SK-N-SH (cell line): ENCODE results near the gene PIGC. TPM values are rescaled to one million over a fixed set of nuclear protein-coding genes. Genes with fewer than 3 reads are reported as not detected.

ENCODE experiments used
- CTCF ChIA-PET: fragments of 300-600, 350-600 bp; formaldehyde crosslinking; extraction: SDS; loops from one replicate; lab custom pipeline; 2021; lab: Yijun Ruan, JAX
- POLR2A ChIA-PET: fragments of 350-600 bp; sonication (Branson Sonifier 250); formaldehyde crosslinking; extraction: SDS; loops from one replicate; lab custom pipeline; 2020; ENCODE audit warnings: antibody characterized with exemption, inconsistent platforms; lab: Yijun Ruan, JAX
- DNase-seq: peaks from one replicate; pipeline ENCODE4 v3.0.0; 2012
- H2AFZ ChIP-seq: fragments of 200-600 bp; sonication (generic); 2 replicates; pipeline ENCODE4 v1.8.1; 2016; ENCODE audit warnings: antibody characterized with exemption, mild to moderate bottlenecking, low read depth
- H3F3A ChIP-seq: fragments of 200-600 bp; sonication (generic); replicated peaks from 2 replicates; pipeline ENCODE3; 2016; ENCODE audit warnings: antibody characterized with exemption, mild to moderate bottlenecking; ENCODE audit not compliant: insufficient read depth
- H3K27ac ChIP-seq, 2 experiments: fragments of 200-500 bp in 1 of 2; fragments of 200-600 bp in 1 of 2; sonication (Bioruptor generic) in 1 of 2; sonication (generic), shearing (Covaris generic) in 1 of 2; 2 replicates each; pipeline versions ENCODE4 v1.5.1 to v1.6.1; 2014 to 2016; ENCODE audit warnings: low read depth in 2 of 2, inconsistent platforms in 1 of 2, low read length in 1 of 2, mild to moderate bottlenecking in 1 of 2, mixed read lengths in 1 of 2
- H3K27me3 ChIP-seq: fragments of 200-600 bp; sonication (generic), shearing (Covaris generic); 2 replicates; pipeline ENCODE4 v1.6.1; 2016; ENCODE audit warnings: mixed run types; ENCODE audit not compliant: insufficient read depth
- H3K36me3 ChIP-seq, 2 experiments: fragments of 200-500 bp in 1 of 2; fragments of 200-600 bp in 1 of 2; sonication (Bioruptor generic) in 1 of 2; sonication (generic) in 1 of 2; replicated peaks in 1 of 2; 2 replicates each; pipeline versions ENCODE3 to v1.5.1; 2014 to 2016; ENCODE audit warnings: low read length in 1 of 2, mild to moderate bottlenecking in 1 of 2; ENCODE audit not compliant: insufficient read depth in 2 of 2, control insufficient read depth in 1 of 2
- H3K4me1 ChIP-seq, 2 experiments: fragments of 200-500 bp in 1 of 2; fragments of 200-600 bp in 1 of 2; sonication (Bioruptor generic) in 1 of 2; sonication (generic), shearing (Covaris generic) in 1 of 2; 2 replicates each; pipeline versions ENCODE4 v1.5.1 to v1.6.1; 2014 to 2016; ENCODE audit warnings: low read depth in 1 of 2, low read length in 1 of 2, mixed run types in 1 of 2; ENCODE audit not compliant: insufficient read depth in 2 of 2, control insufficient read depth in 1 of 2
- H3K4me2 ChIP-seq: fragments of 200-600 bp; sonication (generic), shearing (Covaris generic); 2 replicates; pipeline ENCODE4 v1.6.1; 2017; ENCODE audit warnings: mixed run types
- H3K4me3 ChIP-seq, 2 experiments: fragments of 200-500 bp in 1 of 2; fragments of 200-600 bp in 1 of 2; sonication (Bioruptor generic) in 1 of 2; sonication (generic), shearing (Covaris generic) in 1 of 2; 2 replicates each; pipeline versions ENCODE4 v1.5.1 to v1.8.1; 2014 to 2016; ENCODE audit warnings: low read depth in 2 of 2, inconsistent platforms in 1 of 2, low read length in 1 of 2, mild to moderate bottlenecking in 1 of 2, mixed read lengths in 1 of 2, moderate library complexity in 1 of 2
- H3K79me2 ChIP-seq: fragments of 200-600 bp; sonication (generic); 2 replicates; pipeline ENCODE4 v1.8.1; 2017; ENCODE audit warnings: mild to moderate bottlenecking; ENCODE audit not compliant: insufficient read depth
- H3K9ac ChIP-seq: fragments of 200-600 bp; sonication (generic); 2 replicates; pipeline ENCODE4 v1.6.1; 2017; ENCODE audit warnings: mixed run types
- H3K9me2 ChIP-seq: fragments of 200-600 bp; sonication (generic); 2 replicates; pipeline ENCODE4 v1.6.1; 2017; ENCODE audit warnings: mixed run types
- H3K9me3 ChIP-seq: fragments of 200-600 bp; sonication (generic); 2 replicates; pipeline ENCODE4 v1.6.1; 2017; ENCODE audit warnings: mixed run types, mild to moderate bottlenecking, moderate library complexity
- H4K20me1 ChIP-seq: fragments of 200-600 bp; sonication (generic); 2 replicates; pipeline ENCODE4 v1.6.1; 2017; ENCODE audit warnings: mild to moderate bottlenecking, mixed run types; ENCODE audit not compliant: insufficient read depth
- EP300 ChIP-seq, 2 experiments: IDR thresholded peaks; 2 replicates each; pipeline versions ENCODE4 v1.4.0 to v1.6.1; 2012; ENCODE audit warnings: borderline replicate concordance in 1 of 2, low read depth in 1 of 2, low read length in 1 of 2
- EZH2phosphoT487 ChIP-seq: fragments of 200-600 bp; sonication (generic); IDR thresholded peaks from 2 replicates; pipeline ENCODE4 v1.6.1; 2017; ENCODE audit warnings: low read depth, mixed run types, mild to moderate bottlenecking, antibody characterized with exemption, moderate library complexity, borderline replicate concordance
- FOXJ3 ChIP-seq: sonication (generic); formaldehyde crosslinking; IDR thresholded peaks from 2 replicates; pipeline ENCODE4 v1.5.1; 2020; ENCODE audit warnings: mild to moderate bottlenecking, missing genetic modification reagents
- FOXM1 ChIP-seq: IDR thresholded peaks from 2 replicates; pipeline ENCODE4 v1.4.0; 2012; ENCODE audit warnings: low read depth, mild to moderate bottlenecking
- GATA2 ChIP-seq: sonication (generic); formaldehyde crosslinking; IDR thresholded peaks from 2 replicates; pipeline ENCODE4 v1.5.0; 2020; ENCODE audit warnings: mild to moderate bottlenecking, missing genetic modification reagents
- JUND ChIP-seq: IDR thresholded peaks from 2 replicates; pipeline ENCODE4 v1.4.0; 2012
- NFIC ChIP-seq: IDR thresholded peaks from 2 replicates; pipeline ENCODE4 v1.4.0; 2012; ENCODE audit warnings: borderline replicate concordance
- NRF1 ChIP-seq: IDR thresholded peaks from 2 replicates; pipeline ENCODE4 v1.6.1; 2012; ENCODE audit warnings: low read depth, mild to moderate bottlenecking, low read length
- POLR2AphosphoS5 ChIP-seq: IDR thresholded peaks from 2 replicates; pipeline ENCODE4 v1.6.1; 2012; ENCODE audit warnings: low read depth, low read length
- RFX5 ChIP-seq: IDR thresholded peaks from 2 replicates; pipeline ENCODE4 v1.6.1; 2012; ENCODE audit warnings: mild to moderate bottlenecking, improper control_type of control experiment, low read length
- SIN3A ChIP-seq: IDR thresholded peaks from 2 replicates; pipeline ENCODE4 v1.6.1; 2012; ENCODE audit warnings: low read depth, mild to moderate bottlenecking, low read length, moderate library complexity, borderline replicate concordance
- SMC3 ChIP-seq: IDR thresholded peaks from 2 replicates; pipeline ENCODE4 v1.6.1; 2012; ENCODE audit warnings: low read depth, low read length, improper control_type of control experiment
- TCF12 ChIP-seq: IDR thresholded peaks from 2 replicates; pipeline ENCODE4 v1.4.0; 2012
- TEAD4 ChIP-seq: IDR thresholded peaks from 2 replicates; pipeline ENCODE4 v1.4.0; 2012; ENCODE audit warnings: mild to moderate bottlenecking, borderline replicate concordance; ENCODE audit not compliant: insufficient read depth
- YY1 ChIP-seq: IDR thresholded peaks from 2 replicates; pipeline ENCODE4 v1.4.0; 2012; ENCODE audit warnings: low read depth, mild to moderate bottlenecking
- WGBS: methylation state at CpG from one replicate; pipeline ENCODE4 v1.1.6; 2017; ENCODE audit warnings: low lambda C conversion rate; 5-methylcytosine and 5-hydroxymethylcytosine counted together
- polyA plus RNA-seq, 3 experiments: library from polyadenylated mRNA; depleted of rRNA; stranded (reverse); fragments of >200 nt; gene quantifications; 2 replicates each; pipeline ENCODE4 v1.2.3, GENCODE V29; 2012
- TF ChIP-seq, protein P1 (sequence below): IDR thresholded peaks from 2 replicates; pipeline ENCODE4; 2012
- TF ChIP-seq, protein P2 (sequence below): IDR thresholded peaks from 2 replicates; pipeline ENCODE4 v1.4.0; 2012; ENCODE audit warnings: low read depth, borderline replicate concordance
- TF ChIP-seq, protein P3 (sequence below): fragments of 150-350 bp; IDR thresholded peaks from 2 replicates; pipeline ENCODE4 v1.6.1; 2017; ENCODE audit warnings: antibody characterized with exemption, low read length, low read depth, borderline replicate concordance

Gene PIGC
- polyA plus RNA-seq, 1 of the 3 experiments (the other 2 are of a cell fraction): 20.6 TPM

DNA sequence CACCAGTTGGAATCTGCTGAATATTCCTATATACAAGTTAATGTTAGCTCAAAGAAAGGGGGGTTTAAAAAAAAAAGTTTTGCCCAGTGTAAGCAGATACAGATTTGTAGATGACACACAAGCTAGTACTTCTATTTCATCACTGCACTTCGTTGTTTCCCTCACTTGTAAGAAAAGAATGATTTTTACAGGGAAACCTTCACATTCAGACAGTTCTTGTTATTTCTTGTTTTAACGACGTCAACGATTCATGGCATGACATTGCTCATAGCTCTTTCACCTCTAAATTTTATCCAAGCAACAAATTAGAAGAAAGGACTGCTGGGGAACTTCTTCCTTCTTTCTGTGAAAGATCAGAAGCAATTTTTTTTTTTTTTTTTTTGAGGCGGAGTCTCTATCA is 49.1 kb downstream of the PIGC start:
- no peaks in the 10 kb centered on the region; the same call in 1 of the 2 replicates for H3K79me2 ChIP-seq
- H3K36me3 ChIP-seq: peaks cover 0 to 5% of the 10 kb centered on the region in 2 experiments
- no peaks in the 10 kb centered on the region for H3K9me3 ChIP-seq
- POLR2A ChIA-PET: no interaction called here
- no peak for TF ChIP-seq TEAD4
- TF ChIP-seq FOXJ3 (CRISPR knock-in tag): no peak
- TF ChIP-seq JUND: no peak
- TF ChIP-seq GATA2: no peak
- no peak for TF ChIP-seq SIN3A
- TF ChIP-seq, protein P1, sequence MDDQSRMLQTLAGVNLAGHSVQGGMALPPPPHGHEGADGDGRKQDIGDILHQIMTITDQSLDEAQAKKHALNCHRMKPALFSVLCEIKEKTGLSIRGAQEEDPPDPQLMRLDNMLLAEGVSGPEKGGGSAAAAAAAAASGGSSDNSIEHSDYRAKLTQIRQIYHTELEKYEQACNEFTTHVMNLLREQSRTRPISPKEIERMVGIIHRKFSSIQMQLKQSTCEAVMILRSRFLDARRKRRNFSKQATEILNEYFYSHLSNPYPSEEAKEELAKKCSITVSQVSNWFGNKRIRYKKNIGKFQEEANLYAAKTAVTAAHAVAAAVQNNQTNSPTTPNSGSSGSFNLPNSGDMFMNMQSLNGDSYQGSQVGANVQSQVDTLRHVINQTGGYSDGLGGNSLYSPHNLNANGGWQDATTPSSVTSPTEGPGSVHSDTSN: no peak
- TF ChIP-seq SMC3: no peak
- TF ChIP-seq, protein P2, sequence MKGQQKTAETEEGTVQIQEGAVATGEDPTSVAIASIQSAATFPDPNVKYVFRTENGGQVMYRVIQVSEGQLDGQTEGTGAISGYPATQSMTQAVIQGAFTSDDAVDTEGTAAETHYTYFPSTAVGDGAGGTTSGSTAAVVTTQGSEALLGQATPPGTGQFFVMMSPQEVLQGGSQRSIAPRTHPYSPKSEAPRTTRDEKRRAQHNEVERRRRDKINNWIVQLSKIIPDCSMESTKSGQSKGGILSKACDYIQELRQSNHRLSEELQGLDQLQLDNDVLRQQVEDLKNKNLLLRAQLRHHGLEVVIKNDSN: no peak
- no peak for TF ChIP-seq POLR2AphosphoS5
- no peak for TF ChIP-seq EP300 (IDR thresholded peaks at IDR 0.05; ENCODE audit: borderline replicate concordance in 1 of 2, low read depth in 1 of 2, low read length in 1 of 2)
- TF ChIP-seq, protein P3, sequence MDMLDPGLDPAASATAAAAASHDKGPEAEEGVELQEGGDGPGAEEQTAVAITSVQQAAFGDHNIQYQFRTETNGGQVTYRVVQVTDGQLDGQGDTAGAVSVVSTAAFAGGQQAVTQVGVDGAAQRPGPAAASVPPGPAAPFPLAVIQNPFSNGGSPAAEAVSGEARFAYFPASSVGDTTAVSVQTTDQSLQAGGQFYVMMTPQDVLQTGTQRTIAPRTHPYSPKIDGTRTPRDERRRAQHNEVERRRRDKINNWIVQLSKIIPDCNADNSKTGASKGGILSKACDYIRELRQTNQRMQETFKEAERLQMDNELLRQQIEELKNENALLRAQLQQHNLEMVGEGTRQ: no peak
- TF ChIP-seq TCF12: no peak
- no peak for TF ChIP-seq YY1
- peaks cover 28 to 29% of the 10 kb centered on the region in 2 experiments for H3K4me1 ChIP-seq
- H2AFZ ChIP-seq: no peak overlapping the region
- H3K27ac ChIP-seq: no peak overlapping the region; a peak in 1 of 4 replicates
- H3K4me2 ChIP-seq: no peak overlapping the region
- no peak overlapping the region for H3K9ac ChIP-seq
- H3F3A ChIP-seq: peaks cover 19% of the 10 kb centered on the region
- no peaks in the 10 kb centered on the region for H3K27me3 ChIP-seq
- H4K20me1 ChIP-seq: no peaks in the 10 kb centered on the region
- no peak for DNase-seq
- WGBS: 95% methylated on average over 5 of the region's 5 CpGs
- no peak overlapping the region for H3K4me3 ChIP-seq
- CTCF ChIA-PET: interaction anchor here (1.1 to 1.9 kb wide), 4 partner anchors 9 to 392 kb away, joined by 3 to 13 read pairs (median 4); no protein-coding TSS in a partner anchor
- no peaks in the 10 kb centered on the region for H3K9me2 ChIP-seq

DNA sequence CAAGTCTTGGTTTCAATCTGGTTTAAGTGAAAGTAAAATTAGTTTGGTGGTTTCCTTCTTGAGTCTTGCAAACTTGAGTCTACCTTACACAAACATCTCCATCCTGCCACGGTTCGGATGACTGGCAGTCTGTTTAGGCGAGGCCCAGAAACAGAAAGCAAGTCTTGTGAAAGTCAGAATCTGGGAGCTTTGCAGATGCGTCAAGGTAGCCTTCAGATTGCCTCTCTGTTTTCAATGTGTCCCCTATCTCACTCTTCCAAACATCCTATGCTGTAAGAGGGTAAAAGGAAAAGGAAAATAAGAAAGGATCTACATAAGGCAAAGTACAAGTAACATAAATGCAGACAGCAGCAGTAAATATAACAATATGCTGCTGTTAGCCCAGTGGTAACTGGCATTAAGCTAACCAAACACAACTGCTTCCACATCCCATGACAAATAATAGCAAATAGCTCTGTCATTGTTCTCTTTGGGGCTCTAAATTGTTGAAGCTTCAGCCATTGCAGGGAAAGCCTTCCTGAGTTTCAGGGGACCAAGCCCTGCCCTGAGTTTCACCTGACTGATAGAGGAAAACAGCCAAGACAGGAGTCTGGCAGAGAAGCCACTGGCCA is 49.6 kb downstream of the PIGC start:
- CTCF ChIA-PET: interaction anchor here (1.1 to 1.9 kb wide), 4 partner anchors 10 to 392 kb away, joined by 3 to 13 read pairs (median 4); no protein-coding TSS in a partner anchor
- no peaks in the 10 kb centered on the region for H4K20me1 ChIP-seq
- H3K9me3 ChIP-seq: no peaks in the 10 kb centered on the region
- DNase-seq: no peak
- peaks cover 18% of the 10 kb centered on the region for H3F3A ChIP-seq
- H3K27ac ChIP-seq: peak overlapping the region in 1 of 2 experiments; percentile 53; a peak in 2 of 4 replicates
- peaks cover 0 to 5% of the 10 kb centered on the region in 2 experiments for H3K36me3 ChIP-seq
- H3K4me2 ChIP-seq: no peak overlapping the region
- 89% methylated on average over 4 of the region's 4 CpGs for WGBS
- POLR2A ChIA-PET: no interaction called here
- H3K9ac ChIP-seq: no peak overlapping the region
- H3K27me3 ChIP-seq: no peaks in the 10 kb centered on the region
- no peak overlapping the region for H3K4me3 ChIP-seq
- H2AFZ ChIP-seq: no peak overlapping the region
- H3K4me1 ChIP-seq: peaks cover 27 to 29% of the 10 kb centered on the region in 2 experiments
- no peaks in the 10 kb centered on the region for H3K9me2 ChIP-seq
- H3K79me2 ChIP-seq: no peaks in the 10 kb centered on the region; the same call in 1 of the 2 replicates
- TF ChIP-seq EP300 (IDR thresholded peaks at IDR 0.05; ENCODE audit: borderline replicate concordance in 1 of 2, low read depth in 1 of 2, low read length in 1 of 2): no peak
- TF ChIP-seq RFX5: no peak
- TF ChIP-seq YY1: no peak
- TF ChIP-seq TCF12: no peak
- TF ChIP-seq NRF1: no peak
- no peak for TF ChIP-seq POLR2AphosphoS5
- TF ChIP-seq NFIC: no peak
- no peak for TF ChIP-seq GATA2
- TF ChIP-seq FOXM1: no peak
- TF ChIP-seq, protein P3: no peak
- no peak for TF ChIP-seq EZH2phosphoT487
- TF ChIP-seq, protein P2: no peak
- TF ChIP-seq TEAD4: no peak
